CD4-positive, alpha-beta T cell (primary cell): Measurements from ENCODE around the gene FAM170B. TPM values are rescaled to one million over a fixed set of nuclear protein-coding genes. Genes with fewer than 3 reads are reported as not detected.

Experiments used
- ATAC-seq: fragments of 200-7000 bp; cut with Tn5 transposase; one replicate; pipeline ENCODE4 v1.10.0; 2022; ENCODE audit warnings: mild to moderate bottlenecking; ENCODE audit not compliant: poor library complexity
- CTCF ChIA-PET: fragments of 350-600 bp; sonication (Branson Sonifier 250); formaldehyde crosslinking; loops from one replicate; lab custom pipeline; 2021; ENCODE audit warnings: antibody characterized with exemption, inconsistent platforms; lab: Charles Lee
- POLR2A ChIA-PET: fragments of 350-600 bp; sonication (Branson Sonifier 250); formaldehyde crosslinking; loops from one replicate; lab custom pipeline; 2021; ENCODE audit warnings: antibody characterized with exemption, inconsistent platforms; lab: Charles Lee
- DNase-seq, 14 experiments: peaks; one replicate each; pipeline ENCODE4 v3.0.0-alpha.2; 2013 to 2020; ENCODE audit warnings: mixed read lengths in 2 of 14
- H3K27ac ChIP-seq, 2 donors: one replicate each; pipeline versions ENCODE4 v1.5.1 to v1.7.0; 2013; ENCODE audit warnings: low read length in 2 of 2, low read depth in 1 of 2, mild to moderate bottlenecking in 1 of 2
- H3K27me3 ChIP-seq, 2 experiments: 1 replicate in 1 of 2; 2 replicates in 1 of 2; pipeline versions ENCODE4 v1.6.1 to v1.7.0; 2013; ENCODE audit warnings: low read length in 2 of 2, control low read depth in 1 of 2, mild to moderate bottlenecking in 1 of 2, moderate library complexity in 1 of 2; ENCODE audit not compliant: insufficient read depth in 2 of 2, control insufficient read depth in 1 of 2
- H3K36me3 ChIP-seq: one replicate; pipeline ENCODE4 v1.6.1; 2013; ENCODE audit warnings: low read length, control low read depth; ENCODE audit not compliant: insufficient read depth
- H3K4me1 ChIP-seq: one replicate; pipeline ENCODE4 v1.6.1; 2013; ENCODE audit warnings: low read length, control low read depth; ENCODE audit not compliant: insufficient read depth
- H3K4me3 ChIP-seq: one replicate; pipeline ENCODE4 v1.5.1; 2013; ENCODE audit warnings: mild to moderate bottlenecking, low read length, moderate library complexity
- H3K9me3 ChIP-seq, 2 experiments: 1 replicate in 1 of 2; 2 replicates in 1 of 2; pipeline versions ENCODE4 v1.6.1 to v1.7.0; 2013; ENCODE audit warnings: low read length in 2 of 2, mild to moderate bottlenecking in 2 of 2, control low read depth in 1 of 2, moderate library complexity in 1 of 2; ENCODE audit not compliant: control insufficient read depth in 1 of 2, insufficient read depth in 1 of 2
- H3K27ac Mint-ChIP-seq: one replicate; pipeline ENCODE4 v1.8.0; 2020; ENCODE audit warnings: mixed read lengths
- H3K27me3 Mint-ChIP-seq: one replicate; pipeline ENCODE4 v1.8.0; 2021; ENCODE audit warnings: mixed read lengths
- H3K36me3 Mint-ChIP-seq: one replicate; pipeline ENCODE4 v1.8.0; 2021; ENCODE audit warnings: low read depth, mixed read lengths
- H3K4me1 Mint-ChIP-seq: one replicate; pipeline ENCODE4 v1.8.0; 2021; ENCODE audit warnings: low read depth, mixed read lengths
- H3K4me3 Mint-ChIP-seq: one replicate; pipeline ENCODE4 v1.8.0; 2020; ENCODE audit warnings: mild to moderate bottlenecking, mixed read lengths
- H3K9me3 Mint-ChIP-seq: one replicate; pipeline ENCODE4 v1.8.0; 2020; ENCODE audit warnings: mixed read lengths
- intact Hi-C, 2 experiments: fragments of 100-400 bp; cut with DNase I in 1 of 2; cut with micrococcal nuclease in 1 of 2; formaldehyde crosslinking; loops; one replicate each; pipeline versions ENCODE4 v1.15.1 to v1.9.0; 2023 to 2025; cut with DNase I, micrococcal nuclease
- total RNA-seq, 174 experiments: library from RNA in 2 of 174; stranded (reverse) in 2 of 174; gene quantifications; one replicate each; pipeline ENCODE4 v1.2.3 and lab custom pipeline; 2021 to 2026
- TF ChIP-seq, protein P1 (sequence below): fragments of 200-600 bp; IDR thresholded peaks from one replicate; pipeline ENCODE4 v1.8.0; 2022; ENCODE audit warnings: antibody characterized with exemption, mild to moderate bottlenecking

The FAM170B gene
- total RNA-seq, 2 experiments from 2014 or later = not detected

DNA sequence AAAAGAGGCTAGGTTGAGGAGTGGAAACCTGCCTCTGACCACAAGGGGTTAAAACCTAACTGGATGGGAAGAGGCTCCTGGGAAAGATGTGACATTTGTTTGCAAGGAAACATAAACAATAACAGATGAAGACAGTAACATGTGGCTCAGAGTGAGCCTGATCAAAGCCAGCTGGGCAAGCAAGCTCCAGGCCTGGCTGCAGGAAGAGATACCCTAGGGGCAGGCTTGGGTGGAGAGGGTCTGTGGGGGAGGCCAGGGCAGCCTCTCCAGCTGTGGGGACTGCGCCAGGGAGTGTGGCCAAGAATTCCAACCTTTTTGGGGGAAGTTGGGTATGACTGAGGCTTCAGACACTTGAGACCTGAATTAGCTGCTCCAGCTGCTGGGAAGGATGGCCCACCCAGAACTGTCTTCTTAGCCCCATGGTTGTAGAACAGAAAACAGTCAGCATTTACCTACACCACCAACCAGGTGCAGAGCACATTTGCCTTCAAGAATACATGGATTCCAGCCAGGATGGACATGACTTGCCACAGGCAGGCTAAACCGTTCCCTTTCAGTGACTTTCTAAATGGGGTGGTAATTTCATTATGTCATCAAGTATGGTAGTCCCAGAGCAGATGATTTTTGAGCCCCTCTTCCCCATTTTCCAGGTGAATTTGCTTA is 10.4 kb upstream of the FAM170B start:
- intact Hi-C loops = no loop called here

GRCh38 chr10:49143249-49143648 is 9.4 kb upstream of the FAM170B start:
- peaks cover 0 to 8% of the 10 kb centered on the region in 2 experiments for H3K9me3 ChIP-seq
- H3K27me3 Mint-ChIP-seq = peaks cover 2% of the 10 kb centered on the region
- H3K9me3 Mint-ChIP-seq = peaks cover 5% of the 10 kb centered on the region
- H3K27ac ChIP-seq = no peak overlapping the region
- DNase-seq (no peak), ATAC-seq (no peak)
- POLR2A ChIA-PET = no interaction called here
- CTCF ChIA-PET = no interaction called here
- H3K27me3 ChIP-seq = no peaks in the 10 kb centered on the region
- H3K36me3 Mint-ChIP-seq = no peaks in the 10 kb centered on the region
- no peak overlapping the region for H3K27ac Mint-ChIP-seq
- H3K4me1 Mint-ChIP-seq = no peaks in the 10 kb centered on the region
- no peak overlapping the region for H3K4me3 ChIP-seq
- H3K4me3 Mint-ChIP-seq = no peak overlapping the region
- no peaks in the 10 kb centered on the region for H3K4me1 ChIP-seq
- intact Hi-C loops = no loop called here
- TF ChIP-seq, protein P1, sequence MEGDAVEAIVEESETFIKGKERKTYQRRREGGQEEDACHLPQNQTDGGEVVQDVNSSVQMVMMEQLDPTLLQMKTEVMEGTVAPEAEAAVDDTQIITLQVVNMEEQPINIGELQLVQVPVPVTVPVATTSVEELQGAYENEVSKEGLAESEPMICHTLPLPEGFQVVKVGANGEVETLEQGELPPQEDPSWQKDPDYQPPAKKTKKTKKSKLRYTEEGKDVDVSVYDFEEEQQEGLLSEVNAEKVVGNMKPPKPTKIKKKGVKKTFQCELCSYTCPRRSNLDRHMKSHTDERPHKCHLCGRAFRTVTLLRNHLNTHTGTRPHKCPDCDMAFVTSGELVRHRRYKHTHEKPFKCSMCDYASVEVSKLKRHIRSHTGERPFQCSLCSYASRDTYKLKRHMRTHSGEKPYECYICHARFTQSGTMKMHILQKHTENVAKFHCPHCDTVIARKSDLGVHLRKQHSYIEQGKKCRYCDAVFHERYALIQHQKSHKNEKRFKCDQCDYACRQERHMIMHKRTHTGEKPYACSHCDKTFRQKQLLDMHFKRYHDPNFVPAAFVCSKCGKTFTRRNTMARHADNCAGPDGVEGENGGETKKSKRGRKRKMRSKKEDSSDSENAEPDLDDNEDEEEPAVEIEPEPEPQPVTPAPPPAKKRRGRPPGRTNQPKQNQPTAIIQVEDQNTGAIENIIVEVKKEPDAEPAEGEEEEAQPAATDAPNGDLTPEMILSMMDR = no peak
- H3K36me3 ChIP-seq = no peaks in the 10 kb centered on the region

More for the DNA sequence above, 10.4 kb upstream of the FAM170B start:
- Mint-ChIP-seq H3K4me1 (no peaks in the 10 kb centered on the region), H3K9me3 (peaks cover 7% of the 10 kb centered on the region), H3K27me3 (peaks cover 5% of the 10 kb centered on the region), H3K36me3 (no peaks in the 10 kb centered on the region), H3K27ac (no peak overlapping the region), H3K4me3 (no peak overlapping the region)
- H3K27me3 ChIP-seq = no peaks in the 10 kb centered on the region
- no peak overlapping the region for H3K4me3 ChIP-seq
- no peak overlapping the region for H3K27ac ChIP-seq
- no peak for ATAC-seq
- POLR2A ChIA-PET = no interaction called here
- H3K9me3 ChIP-seq = peaks cover 0 to 8% of the 10 kb centered on the region in 2 experiments
- DNase-seq = no peak
- CTCF ChIA-PET = interaction anchor here (0.5 kb wide), 1 partner anchor 198 kb away, joined by 5 read pairs; no protein-coding TSS in a partner anchor
- no peaks in the 10 kb centered on the region for H3K36me3 ChIP-seq
- TF ChIP-seq, protein P1 = no peak
- H3K4me1 ChIP-seq = no peaks in the 10 kb centered on the region

DNA sequence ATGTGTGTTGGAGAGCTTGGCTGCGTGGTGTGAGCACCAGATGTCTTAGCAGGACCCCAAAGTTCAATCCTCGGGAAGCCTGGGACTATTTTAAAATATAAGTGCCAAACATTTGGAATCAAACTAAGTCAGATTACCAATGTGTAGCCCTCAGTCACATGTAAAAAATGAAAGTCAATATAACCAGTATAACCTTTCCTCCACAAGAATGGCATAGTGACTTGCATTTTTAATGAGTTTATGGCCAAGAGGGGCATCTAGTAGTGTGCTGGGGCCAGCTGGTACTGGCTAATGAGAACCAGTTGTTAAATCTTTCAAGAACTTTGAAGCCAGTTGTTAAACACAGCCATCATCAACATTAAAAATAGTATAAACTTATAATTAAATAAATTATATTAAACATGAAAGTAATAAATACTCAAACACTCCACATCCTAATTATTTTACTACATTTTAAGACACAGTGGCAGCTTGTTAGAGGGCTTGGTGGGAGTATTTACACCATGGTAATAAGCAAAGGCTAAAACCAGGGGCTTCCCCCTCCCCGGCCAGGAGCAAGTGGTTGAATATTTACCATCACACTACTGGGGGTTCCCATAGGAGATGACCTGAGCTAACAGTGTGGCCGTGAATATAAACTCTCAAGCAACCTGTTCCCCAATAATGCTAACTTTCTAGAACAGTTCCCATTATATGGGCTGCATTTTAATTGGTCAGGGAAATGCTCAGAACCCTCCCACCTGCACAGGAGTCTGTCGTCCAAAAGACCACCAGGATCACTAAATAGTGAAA is 7.9 kb upstream of the FAM170B start:
- no peak for DNase-seq
- H3K9me3 ChIP-seq = peaks cover 0 to 1% of the 10 kb centered on the region in 2 experiments
- no peak for ATAC-seq
- Mint-ChIP-seq H3K4me1 (no peaks in the 10 kb centered on the region), H3K36me3 (no peaks in the 10 kb centered on the region), H3K27ac (no peak overlapping the region), H3K4me3 (no peak overlapping the region), H3K27me3 (no peaks in the 10 kb centered on the region), H3K9me3 (no peaks in the 10 kb centered on the region)
- intact Hi-C loops = no loop called here
- no peak overlapping the region for H3K27ac ChIP-seq
- ChIA-PET POLR2A (no interaction called here), CTCF (no interaction called here)
- H3K27me3 ChIP-seq = no peaks in the 10 kb centered on the region
- H3K36me3 ChIP-seq = no peaks in the 10 kb centered on the region
- TF ChIP-seq, protein P1 = no peak
- no peaks in the 10 kb centered on the region for H3K4me1 ChIP-seq
- H3K4me3 ChIP-seq = no peak overlapping the region
